Upper lobe of left lung (tissue), 6 donors: Measurements from ENCODE around the gene CFAP68. TPM values are rescaled to one million over a fixed set of nuclear protein-coding genes. Genes with fewer than 3 reads are reported as not detected.
A peak's percentile ranks its signal among the peaks of the same experiment; 100 is the strongest.

Source experiments
- ATAC-seq, 2 donors: fragments of 200-7000 bp; cut with Tn5 transposase; one replicate each; pipeline ENCODE4 v1.9.1; 2022; ENCODE audit warnings: mild to moderate bottlenecking in 2 of 2, moderate library complexity in 2 of 2; ENCODE audit not compliant: low FRiP score in 2 of 2
- DNase-seq, 2 donors: peaks; one replicate each; pipeline ENCODE4 v3.0.0-alpha.2; 2019 to 2020
- H3K27ac ChIP-seq, 4 donors: fragments of 200-600 bp; sonication (generic); one replicate each; pipeline ENCODE4 v1.5.1; 2016 to 2019
- H3K27me3 ChIP-seq, 4 donors: fragments of 200-600 bp; sonication (generic); one replicate each; pipeline ENCODE4 v1.5.1; 2017 to 2019
- H3K36me3 ChIP-seq, 4 donors: fragments of 200-600 bp; sonication (generic); one replicate each; pipeline ENCODE4 v1.5.1; 2016 to 2019
- H3K4me1 ChIP-seq, 4 donors: fragments of 200-600 bp; sonication (generic); one replicate each; pipeline ENCODE4 v1.5.1; 2018 to 2019
- H3K4me3 ChIP-seq, 4 donors: fragments of 200-600 bp; sonication (generic); one replicate each; pipeline ENCODE4 v1.5.1; 2017 to 2019; ENCODE audit warnings: mild to moderate bottlenecking in 2 of 4, moderate library complexity in 1 of 4
- H3K9me3 ChIP-seq, 4 donors: fragments of 200-600 bp; sonication (generic); one replicate each; pipeline ENCODE4 v1.5.1; 2018 to 2019
- EP300 ChIP-seq, 4 donors: sonication (generic); formaldehyde crosslinking; IDR thresholded peaks; one replicate each; pipeline ENCODE4 v1.5.1; 2017; ENCODE audit warnings: antibody characterized with exemption in 4 of 4, control low read depth in 2 of 4
- POLR2A ChIP-seq, 4 donors: fragments of 450-650 bp; IDR thresholded peaks; one replicate each; pipeline ENCODE4 v1.5.1; 2016 to 2017; ENCODE audit warnings: antibody characterized with exemption in 4 of 4, mild to moderate bottlenecking in 2 of 4
- POLR2AphosphoS5 ChIP-seq, 2 donors: sonication (generic); formaldehyde crosslinking; IDR thresholded peaks; one replicate each; pipeline ENCODE4 v1.5.1; 2017; ENCODE audit warnings: antibody characterized with exemption in 2 of 2
- WGBS, 2 donors: methylation state at CpG; one replicate each; pipeline ENCODE4 v1.1.5; 2017 to 2018; 5-methylcytosine and 5-hydroxymethylcytosine counted together
- total RNA-seq, 6 donors: library from RNA; depleted of rRNA in 4 of 6; stranded (reverse); fragments of >200 nt in 4 of 6; gene quantifications; one replicate each; pipeline versions ENCODE4 v1.1.0 to v1.2.1, GENCODE V29; 2016 to 2021
- TF ChIP-seq, protein P1 (sequence below), 6 experiments: fragments of 450-650 bp in 4 of 6; fragments of 200-600 bp in 2 of 6; sonication (generic) in 2 of 6; IDR thresholded peaks; one replicate each; pipeline ENCODE4 v1.5.1; 2016 to 2019; ENCODE audit warnings: antibody characterized with exemption in 6 of 6
- donor health status: DM: no; HTN: no; CAD: no; lungs with moderate emphysema.
- donor health status: DM: no; HTN: yes; CAD: no; lungs with severe emphysema.

Gene CFAP68
- total RNA-seq, 6 donors from 2014 or later = 2.1 to 29.4 (median 19.5) TPM

DNA sequence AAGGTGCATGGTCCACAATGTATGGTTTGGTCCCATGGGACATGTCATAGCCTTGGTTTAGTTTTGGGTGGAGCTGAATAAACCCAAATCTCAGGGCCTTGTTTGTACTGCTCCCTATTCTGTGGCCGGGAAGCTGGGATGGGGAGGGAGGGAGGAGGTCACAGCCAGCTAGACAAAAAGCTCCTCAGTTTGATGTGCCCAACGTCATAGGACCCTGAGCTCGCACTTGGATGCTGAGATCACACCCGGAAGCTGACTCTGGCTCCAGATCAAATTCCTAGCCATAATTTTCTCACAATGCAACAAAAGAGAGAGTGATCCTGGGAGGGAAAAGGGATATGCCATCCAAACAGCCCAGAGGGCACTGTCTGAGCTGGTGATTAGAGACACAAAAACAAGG is 34.7 kb downstream of the CFAP68 start:
- ATAC-seq = peak in 1 of 2 donors; percentile 67
- peaks cover 0 to 4% (median 0%) of the 10 kb centered on the region in 4 donors for H3K27me3 ChIP-seq
- peaks cover 0 to 18% (median 10%) of the 10 kb centered on the region in 4 donors for H3K4me1 ChIP-seq
- TF ChIP-seq POLR2AphosphoS5 (IDR thresholded peaks at IDR 0.05) = peak; percentile 9 to 11
- TF ChIP-seq, protein P1, sequence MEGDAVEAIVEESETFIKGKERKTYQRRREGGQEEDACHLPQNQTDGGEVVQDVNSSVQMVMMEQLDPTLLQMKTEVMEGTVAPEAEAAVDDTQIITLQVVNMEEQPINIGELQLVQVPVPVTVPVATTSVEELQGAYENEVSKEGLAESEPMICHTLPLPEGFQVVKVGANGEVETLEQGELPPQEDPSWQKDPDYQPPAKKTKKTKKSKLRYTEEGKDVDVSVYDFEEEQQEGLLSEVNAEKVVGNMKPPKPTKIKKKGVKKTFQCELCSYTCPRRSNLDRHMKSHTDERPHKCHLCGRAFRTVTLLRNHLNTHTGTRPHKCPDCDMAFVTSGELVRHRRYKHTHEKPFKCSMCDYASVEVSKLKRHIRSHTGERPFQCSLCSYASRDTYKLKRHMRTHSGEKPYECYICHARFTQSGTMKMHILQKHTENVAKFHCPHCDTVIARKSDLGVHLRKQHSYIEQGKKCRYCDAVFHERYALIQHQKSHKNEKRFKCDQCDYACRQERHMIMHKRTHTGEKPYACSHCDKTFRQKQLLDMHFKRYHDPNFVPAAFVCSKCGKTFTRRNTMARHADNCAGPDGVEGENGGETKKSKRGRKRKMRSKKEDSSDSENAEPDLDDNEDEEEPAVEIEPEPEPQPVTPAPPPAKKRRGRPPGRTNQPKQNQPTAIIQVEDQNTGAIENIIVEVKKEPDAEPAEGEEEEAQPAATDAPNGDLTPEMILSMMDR (IDR thresholded peaks at IDR 0.05) = no peak
- peak in 1 of 4 donors; percentile 30 for TF ChIP-seq POLR2A (IDR thresholded peaks at IDR 0.05)
- no peak for TF ChIP-seq EP300 (IDR thresholded peaks at IDR 0.05)
- H3K9me3 ChIP-seq = no peaks in the 10 kb centered on the region
- no peaks in the 10 kb centered on the region for H3K36me3 ChIP-seq
- peak overlapping the region; percentile 75 to 88 (median 85) for H3K27ac ChIP-seq
- WGBS, 2 donors = 44 to 67% methylated on average over 4 of the region's 4 CpGs
- no peak for DNase-seq
- H3K4me3 ChIP-seq = peak overlapping the region in 3 of 4 donors; percentile 39 to 53 (median 52)

DNA sequence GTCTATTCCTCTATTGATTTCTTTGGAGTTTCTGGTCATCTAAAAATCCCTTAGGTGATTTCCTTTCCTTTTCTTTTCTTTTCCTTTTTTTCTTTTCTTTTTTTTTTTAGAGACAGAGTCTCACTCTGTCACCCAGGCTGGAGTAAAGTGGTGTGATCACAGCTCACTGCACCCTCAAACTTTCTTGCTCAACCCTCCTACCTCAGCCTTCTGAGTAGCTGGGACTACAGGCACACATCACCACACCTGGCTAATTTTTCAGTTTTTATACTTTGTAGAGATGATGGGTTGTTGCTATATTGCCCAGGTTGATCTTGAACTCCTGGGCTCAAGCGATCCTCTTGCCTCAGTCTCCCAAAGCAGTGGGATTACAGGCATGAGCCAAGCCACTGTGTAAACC is 37.4 kb downstream of the CFAP68 start:
- Histone ChIP-seq H3K27ac (no peak overlapping the region), H3K27me3 (peaks cover 0 to 4% (median 0%) of the 10 kb centered on the region in 4 donors), H3K4me1 (peaks cover 1 to 19% (median 10%) of the 10 kb centered on the region in 4 donors), H3K9me3 (no peaks in the 10 kb centered on the region), H3K4me3 (no peak overlapping the region), H3K36me3 (no peaks in the 10 kb centered on the region)
- DNase-seq (no peak), ATAC-seq (no peak)
- TF ChIP-seq POLR2A (IDR thresholded peaks at IDR 0.05) = no peak
- no peak for TF ChIP-seq POLR2AphosphoS5 (IDR thresholded peaks at IDR 0.05)
- TF ChIP-seq, protein P1 (IDR thresholded peaks at IDR 0.05) = no peak
- TF ChIP-seq EP300 (IDR thresholded peaks at IDR 0.05) = no peak
- 93 to 96% methylated on average over 1 of the region's 1 CpG for WGBS, 2 donors

DNA sequence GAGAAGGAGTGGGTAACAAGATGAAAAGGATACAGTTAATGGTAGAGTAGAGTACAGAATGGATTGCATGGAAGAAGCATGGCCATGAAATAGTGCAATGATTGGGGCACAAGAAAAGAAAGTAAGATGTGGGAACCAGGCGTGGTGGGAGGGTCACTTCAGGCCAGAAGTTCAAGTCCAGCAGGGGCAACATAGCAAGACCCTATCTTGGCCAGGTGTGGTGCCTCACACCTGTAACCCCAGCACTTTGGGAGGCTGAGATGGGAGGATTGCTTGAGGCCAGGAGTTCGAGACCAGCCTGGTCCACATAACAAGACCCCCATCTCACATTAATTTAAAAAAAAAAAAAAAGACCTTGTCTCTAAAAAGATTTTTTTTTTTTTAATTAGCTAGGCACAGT is 38.0 kb downstream of the CFAP68 start:
- ATAC-seq = no peak
- Histone ChIP-seq H3K27me3 (peaks cover 0 to 4% (median 0%) of the 10 kb centered on the region in 4 donors), H3K4me1 (peaks cover 4 to 13% (median 9%) of the 10 kb centered on the region in 4 donors), H3K4me3 (no peak overlapping the region), H3K36me3 (no peaks in the 10 kb centered on the region), H3K9me3 (no peaks in the 10 kb centered on the region), H3K27ac (peak overlapping the region in 1 of 4 donors; percentile 78)
- TF ChIP-seq, protein P1 (IDR thresholded peaks at IDR 0.05) = no peak
- TF ChIP-seq EP300 (IDR thresholded peaks at IDR 0.05) (no peak), POLR2AphosphoS5 (IDR thresholded peaks at IDR 0.05) (no peak), POLR2A (IDR thresholded peaks at IDR 0.05) (no peak)
- DNase-seq = no peak
- 82 to 93% methylated on average over 2 of the region's 2 CpGs for WGBS, 2 donors

DNA sequence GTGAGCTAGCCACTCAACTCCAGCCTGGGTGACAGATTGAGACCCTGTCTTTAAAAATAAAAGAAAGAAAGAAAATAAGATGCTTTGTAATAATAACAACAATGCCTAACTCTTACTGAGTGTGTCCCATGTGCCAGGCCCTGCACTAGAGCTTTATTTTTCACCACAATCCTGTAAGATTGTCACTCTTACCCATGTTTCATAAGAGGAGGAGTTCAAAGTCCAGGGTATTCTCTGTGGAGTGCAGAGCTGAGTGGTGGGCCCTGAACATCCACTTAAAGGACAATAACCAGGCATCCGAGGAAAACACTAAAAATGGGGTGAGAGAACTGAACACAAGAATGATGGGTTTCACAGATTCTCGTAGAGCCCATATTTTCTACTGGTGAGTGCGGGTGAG is 38.4 kb downstream of the CFAP68 start:
- peak overlapping the region in 3 of 4 donors; percentile 68 to 81 (median 78) for H3K27ac ChIP-seq
- TF ChIP-seq EP300 (IDR thresholded peaks at IDR 0.05) (no peak), POLR2AphosphoS5 (IDR thresholded peaks at IDR 0.05) (no peak), POLR2A (IDR thresholded peaks at IDR 0.05) (no peak)
- TF ChIP-seq, protein P1 (IDR thresholded peaks at IDR 0.05) = no peak
- no peaks in the 10 kb centered on the region for H3K9me3 ChIP-seq
- H3K4me3 ChIP-seq = no peak overlapping the region
- no peaks in the 10 kb centered on the region for H3K27me3 ChIP-seq
- no peaks in the 10 kb centered on the region for H3K36me3 ChIP-seq
- 90 to 97% methylated on average over 3 of the region's 3 CpGs for WGBS, 2 donors
- H3K4me1 ChIP-seq = peaks cover 0 to 14% (median 10%) of the 10 kb centered on the region in 4 donors
- ATAC-seq (no peak), DNase-seq (no peak)
